Mammary epithelial cell (primary cell): ENCODE data around the gene TPD52L1.

Experiments used
- EZH2 ChIP-seq: IDR thresholded peaks from 2 replicates; pipeline ENCODE4 v1.6.1; 2012; ENCODE audit warnings: low read length, inconsistent platforms, borderline replicate concordance
- TF ChIP-seq, protein P1 (sequence below), 2 donors: IDR thresholded peaks in 1 of 2; conservative IDR thresholded peaks in 1 of 2; 2 replicates each; pipeline ENCODE4 v1.5.1; 2011 to 2012; ENCODE audit warnings: inconsistent platforms in 2 of 2, low read length in 2 of 2, mild to moderate bottlenecking in 2 of 2, control low read depth in 1 of 2, low read depth in 1 of 2; ENCODE audit not compliant: insufficient read depth in 1 of 2; ENCODE audit errors: extremely low read depth in 1 of 2

GRCh38 chr6:125262016-125263013 lies 108.7 kb downstream of the TPD52L1 start:
- no peak for TF ChIP-seq EZH2
- TF ChIP-seq, protein P1, sequence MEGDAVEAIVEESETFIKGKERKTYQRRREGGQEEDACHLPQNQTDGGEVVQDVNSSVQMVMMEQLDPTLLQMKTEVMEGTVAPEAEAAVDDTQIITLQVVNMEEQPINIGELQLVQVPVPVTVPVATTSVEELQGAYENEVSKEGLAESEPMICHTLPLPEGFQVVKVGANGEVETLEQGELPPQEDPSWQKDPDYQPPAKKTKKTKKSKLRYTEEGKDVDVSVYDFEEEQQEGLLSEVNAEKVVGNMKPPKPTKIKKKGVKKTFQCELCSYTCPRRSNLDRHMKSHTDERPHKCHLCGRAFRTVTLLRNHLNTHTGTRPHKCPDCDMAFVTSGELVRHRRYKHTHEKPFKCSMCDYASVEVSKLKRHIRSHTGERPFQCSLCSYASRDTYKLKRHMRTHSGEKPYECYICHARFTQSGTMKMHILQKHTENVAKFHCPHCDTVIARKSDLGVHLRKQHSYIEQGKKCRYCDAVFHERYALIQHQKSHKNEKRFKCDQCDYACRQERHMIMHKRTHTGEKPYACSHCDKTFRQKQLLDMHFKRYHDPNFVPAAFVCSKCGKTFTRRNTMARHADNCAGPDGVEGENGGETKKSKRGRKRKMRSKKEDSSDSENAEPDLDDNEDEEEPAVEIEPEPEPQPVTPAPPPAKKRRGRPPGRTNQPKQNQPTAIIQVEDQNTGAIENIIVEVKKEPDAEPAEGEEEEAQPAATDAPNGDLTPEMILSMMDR (conservative IDR thresholded peaks at IDR 0.05 in 1 of 2, IDR thresholded peaks at IDR 0.05 in 1 of 2; ENCODE audit: extremely low read depth in 1 of 2, insufficient read depth in 1 of 2, low read depth in 1 of 2, low read length in 2 of 2): no peak
